Stimulated activated naive CD8-positive, alpha-beta T cell treated with anti-CD3 and anti-CD28 coated beads, Interleukin-15, Interleukin-2, amounts not matched to agents 100 U/mL and 50 U/mL, for 24 hours (primary cell): Measurements from ENCODE around the gene AP1AR.

ENCODE experiments used
- ATAC-seq: fragments of 150-1000 bp; cut with Tn5 transposase; one replicate; pipeline ENCODE4 v1.10.0; 2021
- DNase-seq: peaks from one replicate; pipeline ENCODE4 v3.0.0; 2021

AP1AR gene

GRCh38 chr4:112312610-112313239, 81.1 kb downstream of the AP1AR start:
- ATAC-seq (no peak), DNase-seq (no peak)

GRCh38 chr4:112315446-112315845, 83.9 kb downstream of the AP1AR start:
- no peak for ATAC-seq
- no peak for DNase-seq

DNA sequence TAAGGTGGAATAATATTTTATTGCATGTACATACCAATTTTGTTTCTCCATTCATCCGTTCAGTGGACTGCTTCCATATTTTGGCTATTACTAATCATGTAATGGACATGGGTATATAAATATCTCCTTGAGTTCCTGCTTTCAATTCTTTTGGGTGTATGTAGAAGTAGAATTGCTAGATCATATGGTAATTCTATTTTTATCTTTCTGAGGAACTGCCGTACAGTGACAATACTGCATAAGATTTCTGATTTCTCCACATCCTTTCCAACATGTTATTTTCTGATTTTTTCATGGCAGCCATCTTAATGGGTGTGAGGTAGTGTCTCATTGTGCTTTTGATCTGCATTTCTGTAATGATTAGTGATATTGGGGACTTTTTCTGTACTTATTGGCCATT, 84.8 kb downstream of the AP1AR start:
- ATAC-seq = no peak
- no peak for DNase-seq

DNA sequence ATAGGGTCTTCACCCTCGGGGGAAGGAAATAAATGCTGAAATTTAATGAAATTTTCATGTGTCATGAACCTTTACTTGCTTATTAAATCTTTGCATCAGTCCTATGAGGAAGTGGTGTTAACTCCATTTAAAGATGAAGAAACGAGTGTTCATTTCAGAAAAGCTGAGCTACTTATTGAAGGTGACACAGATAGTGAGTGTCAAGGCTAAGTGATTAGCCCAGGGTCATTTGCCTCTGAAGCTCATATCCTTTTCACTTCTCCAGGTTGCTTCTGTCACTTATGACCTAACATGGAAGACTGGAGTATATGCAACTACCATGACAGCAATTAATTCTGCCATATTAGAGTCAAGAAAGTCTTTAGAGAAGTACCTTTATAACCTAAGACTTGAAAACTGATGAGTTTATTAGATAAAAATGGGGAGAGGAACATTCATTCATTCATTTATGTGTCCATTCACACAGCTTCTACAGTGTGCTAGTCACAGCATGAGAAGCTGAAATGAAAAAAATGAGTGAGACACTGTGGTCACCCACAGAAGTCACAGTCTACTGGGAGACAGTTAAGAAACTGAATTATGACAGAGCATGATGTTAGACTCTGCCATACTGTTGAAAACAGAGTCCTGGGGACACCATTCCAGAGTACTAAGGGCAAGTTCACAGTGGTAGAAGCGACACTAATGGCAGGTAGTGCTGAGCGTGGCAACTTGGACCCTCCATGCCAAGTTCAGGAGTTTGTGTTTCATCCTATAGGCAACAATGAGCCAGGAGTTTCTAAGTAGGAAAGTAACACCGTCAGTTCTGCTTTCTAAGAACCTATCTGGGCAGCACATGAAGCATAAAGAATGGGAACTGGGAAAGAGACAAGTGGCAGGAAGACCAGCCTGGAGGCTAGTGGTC, 86.9 kb downstream of the AP1AR start:
- ATAC-seq = peak; percentile 52

More for the DNA sequence above, 86.9 kb downstream of the AP1AR start:
- no peak for DNase-seq
